ENCODE results near the gene NME3. TPM values are rescaled to one million over a fixed set of nuclear protein-coding genes. Genes with fewer than 3 reads are reported as not detected.

The NME3 gene
- total and polyA plus RNA-seq, 9 of the 15 experiments (the other 6 are each of a cell fraction or from before 2014, with no cell fraction given) = 0.68 to 76.3 (median 11.5) TPM

DNA sequence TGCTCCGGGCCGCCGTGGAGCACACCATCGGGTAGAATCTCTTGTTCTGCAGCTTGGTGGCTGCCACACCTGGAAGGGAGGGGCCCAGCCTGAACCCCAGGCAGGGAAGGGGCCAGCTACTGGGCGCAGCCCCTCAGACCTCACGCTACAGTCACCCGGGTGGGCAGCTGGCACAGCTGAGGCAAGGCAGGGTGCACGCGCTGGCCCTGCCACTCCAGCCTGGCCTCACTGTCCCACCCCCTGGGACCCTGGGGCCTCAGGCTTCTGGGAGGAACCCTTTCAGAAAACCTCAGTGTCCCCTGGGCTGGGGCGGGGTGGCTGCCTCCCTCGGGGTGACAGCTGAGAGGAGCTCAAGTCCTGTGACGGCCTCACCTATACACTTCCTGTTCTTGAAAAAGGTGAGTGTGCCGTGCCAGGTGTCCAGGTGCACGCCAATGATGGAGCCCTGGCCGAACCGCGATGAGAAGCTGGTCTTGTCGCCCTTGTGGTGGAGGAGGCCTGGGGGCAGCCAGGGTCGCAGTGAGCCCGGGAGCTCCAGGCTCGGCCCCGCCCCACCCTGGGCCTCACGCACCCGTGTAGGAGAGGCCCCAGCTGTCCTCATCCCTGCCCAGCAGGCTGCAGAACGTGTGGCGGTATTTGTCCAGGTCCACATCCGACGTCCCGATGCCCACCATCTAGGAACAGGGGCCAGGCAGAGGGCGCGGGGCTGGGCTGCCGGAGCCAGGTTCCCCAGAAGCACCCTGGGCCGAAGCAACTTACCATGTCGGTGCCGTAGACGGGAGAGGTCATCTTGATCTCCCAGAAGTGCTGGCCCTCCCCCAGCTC lies 6.2 kb upstream of the NME3 start (continued):
- TF ChIP-seq ZNF780A (CRISPR knock-in tag; IDR thresholded peaks at IDR 0.05) = no peak
- no peak for TF ChIP-seq ZFPM2 (CRISPR knock-in tag; IDR thresholded peaks at IDR 0.05)

DNA sequence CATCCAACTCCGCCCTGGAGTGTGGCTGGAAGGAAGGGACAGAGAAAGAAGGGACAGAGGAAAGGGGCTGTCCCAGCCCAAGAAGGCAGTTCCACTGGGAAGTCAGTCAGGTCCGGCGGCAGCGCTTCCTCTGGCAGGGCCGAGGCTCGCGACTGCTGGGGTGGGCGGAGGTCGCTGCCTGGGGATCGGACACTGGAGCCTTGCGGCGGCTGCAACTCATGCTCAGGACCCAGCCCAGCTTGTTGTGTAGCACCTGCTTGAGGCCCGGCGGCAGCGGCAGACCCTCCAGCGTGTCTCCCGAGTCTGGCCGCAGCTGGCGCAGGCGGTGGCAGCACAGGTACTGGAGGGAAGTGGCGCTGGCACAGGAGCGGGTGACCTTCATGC lies 5.6 kb upstream of the NME3 start:
- CTCF ChIA-PET (ENCODE audit: low intra/inter-chr PET ratio) = no interaction called here
- no peak overlapping the region for H3K4me3 ChIP-seq
- H3K9ac ChIP-seq (ENCODE audit: insufficient read depth in 1 of 2, low read depth in 2 of 2, low read length in 2 of 2) = peak overlapping the region in 1 of 2 experiments; percentile 30; a peak in 1 of 4 replicates
- peaks cover 2% of the 10 kb centered on the region for H3K9me1 ChIP-seq (ENCODE audit: control insufficient read depth, insufficient read depth, low read length)
- no peak overlapping the region for H3K27ac ChIP-seq (ENCODE audit: extremely low read depth, low read depth, low read length)
- FAIRE-seq (no peak), DNase-seq (ENCODE audit: extremely low read depth in 1 of 4, low spot score in 3 of 4) (no peak), ATAC-seq (no peak)
- intact Hi-C loops (cut with micrococcal nuclease) = no loop called here
- in situ Hi-C loops (cut with MboI) = no loop called here
- POLR2A ChIA-PET = interaction anchor here (0.5 to 1.4 kb wide), 6 partner anchors 15 to 475 kb away, joined by 3 to 5 read pairs (median 3); partner anchors contain the start of gene ECI1
- H4K20me1 ChIP-seq (replicated peaks; ENCODE audit: control insufficient read depth, insufficient read depth, low read length) = peaks cover 5% of the 10 kb centered on the region; the same call in 1 of the 2 replicates
- H3K4me1 ChIP-seq (replicated peaks in 1 of 2; ENCODE audit: control insufficient read depth in 2 of 2, insufficient read depth in 2 of 2, low read length in 2 of 2) = peaks cover 12 to 94% of the 10 kb centered on the region in 2 experiments; a peak in 4 of 5 replicates
- peaks cover 56% of the 10 kb centered on the region; the same call in 2 of the 3 replicates for H3K36me3 ChIP-seq (ENCODE audit: control insufficient read depth, insufficient read depth, low read length)
- H3K9me3 ChIP-seq (replicated peaks; ENCODE audit: control insufficient read depth, insufficient read depth, low read depth, low read length) = no peaks in the 10 kb centered on the region
- no peak overlapping the region for H3K4me2 ChIP-seq (ENCODE audit: insufficient read depth, low read length)
- peaks cover 37% of the 10 kb centered on the region for H3K79me2 ChIP-seq (ENCODE audit: control insufficient read depth, insufficient read depth, low read length)
- 89% methylated on average over 13 of the region's 22 CpGs for WGBS (ENCODE audit: insufficient coverage, low coverage, missing lambda C conversion rate)
- no peaks in the 10 kb centered on the region for H3K27me3 ChIP-seq (ENCODE audit: control insufficient read depth in 2 of 2, insufficient read depth in 2 of 2, low read length in 2 of 2)
- BruUV-seq (replicated peaks) = no TSS peak
- H2AFZ ChIP-seq (ENCODE audit: low read depth, low read length) = no peak overlapping the region
- TF ChIP-seq ZNF282 (CRISPR knock-in tag; IDR thresholded peaks at IDR 0.05) (no peak), TARDBP (IDR thresholded peaks at IDR 0.05) (no peak), ZFX (CRISPR knock-in tag; IDR thresholded peaks at IDR 0.05) (peak; percentile 36), HNRNPL (IDR thresholded peaks at IDR 0.05; ENCODE audit: low read depth, low read length) (0 out of 2 replicates have a peak, but pooled peaks have one; percentile 15), POLR2A (conservative IDR thresholded peaks at IDR 0.05) (peak; percentile 26; the same call in 1 of the 2 replicates), SUPT5H (IDR thresholded peaks at IDR 0.05) (peak; percentile 8; the same call in 1 of the 2 replicates), BCOR (IDR thresholded peaks at IDR 0.05) (no peak), CBX5 (IDR thresholded peaks at IDR 0.05; ENCODE audit: borderline replicate concordance, low read depth) (no peak), KDM5B (IDR thresholded peaks at IDR 0.05; ENCODE audit: insufficient replicate concordance, low read depth, low read length) (no peak), ZNF274 (IDR thresholded peaks at IDR 0.05; ENCODE audit: borderline replicate concordance, low read depth, low read length) (no peak), ZNF24 (IDR thresholded peaks at IDR 0.05) (no peak), ZNF239 (CRISPR knock-in tag; IDR thresholded peaks at IDR 0.05) (no peak)
- TF ChIP-seq, protein P1, sequence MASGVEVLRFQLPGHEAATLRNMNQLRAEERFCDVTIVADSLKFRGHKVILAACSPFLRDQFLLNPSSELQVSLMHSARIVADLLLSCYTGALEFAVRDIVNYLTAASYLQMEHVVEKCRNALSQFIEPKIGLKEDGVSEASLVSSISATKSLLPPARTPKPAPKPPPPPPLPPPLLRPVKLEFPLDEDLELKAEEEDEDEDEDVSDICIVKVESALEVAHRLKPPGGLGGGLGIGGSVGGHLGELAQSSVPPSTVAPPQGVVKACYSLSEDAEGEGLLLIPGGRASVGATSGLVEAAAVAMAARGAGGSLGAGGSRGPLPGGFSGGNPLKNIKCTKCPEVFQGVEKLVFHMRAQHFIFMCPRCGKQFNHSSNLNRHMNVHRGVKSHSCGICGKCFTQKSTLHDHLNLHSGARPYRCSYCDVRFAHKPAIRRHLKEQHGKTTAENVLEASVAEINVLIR (CRISPR knock-in tag; IDR thresholded peaks at IDR 0.05) = no peak
- TF ChIP-seq, protein P2, sequence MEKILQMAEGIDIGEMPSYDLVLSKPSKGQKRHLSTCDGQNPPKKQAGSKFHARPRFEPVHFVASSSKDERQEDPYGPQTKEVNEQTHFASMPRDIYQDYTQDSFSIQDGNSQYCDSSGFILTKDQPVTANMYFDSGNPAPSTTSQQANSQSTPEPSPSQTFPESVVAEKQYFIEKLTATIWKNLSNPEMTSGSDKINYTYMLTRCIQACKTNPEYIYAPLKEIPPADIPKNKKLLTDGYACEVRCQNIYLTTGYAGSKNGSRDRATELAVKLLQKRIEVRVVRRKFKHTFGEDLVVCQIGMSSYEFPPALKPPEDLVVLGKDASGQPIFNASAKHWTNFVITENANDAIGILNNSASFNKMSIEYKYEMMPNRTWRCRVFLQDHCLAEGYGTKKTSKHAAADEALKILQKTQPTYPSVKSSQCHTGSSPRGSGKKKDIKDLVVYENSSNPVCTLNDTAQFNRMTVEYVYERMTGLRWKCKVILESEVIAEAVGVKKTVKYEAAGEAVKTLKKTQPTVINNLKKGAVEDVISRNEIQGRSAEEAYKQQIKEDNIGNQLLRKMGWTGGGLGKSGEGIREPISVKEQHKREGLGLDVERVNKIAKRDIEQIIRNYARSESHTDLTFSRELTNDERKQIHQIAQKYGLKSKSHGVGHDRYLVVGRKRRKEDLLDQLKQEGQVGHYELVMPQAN (IDR thresholded peaks at IDR 0.05; ENCODE audit: borderline replicate concordance) = no peak
- TF ChIP-seq, protein P3, sequence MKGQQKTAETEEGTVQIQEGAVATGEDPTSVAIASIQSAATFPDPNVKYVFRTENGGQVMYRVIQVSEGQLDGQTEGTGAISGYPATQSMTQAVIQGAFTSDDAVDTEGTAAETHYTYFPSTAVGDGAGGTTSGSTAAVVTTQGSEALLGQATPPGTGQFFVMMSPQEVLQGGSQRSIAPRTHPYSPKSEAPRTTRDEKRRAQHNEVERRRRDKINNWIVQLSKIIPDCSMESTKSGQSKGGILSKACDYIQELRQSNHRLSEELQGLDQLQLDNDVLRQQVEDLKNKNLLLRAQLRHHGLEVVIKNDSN (CRISPR knock-in tag; IDR thresholded peaks at IDR 0.05) = no peak
